GM21529 (cell line): ENCODE measurements around the gene PPM1G.

Experiments
- ATAC-seq: cut with Tn5 transposase; IDR thresholded peaks from one replicate; pipeline ENCODE4 v1.9.1; 2021; ENCODE audit not compliant: unreplicated experiment

PPM1G gene

GRCh38 chr2:27412419-27413152, 3.2 kb upstream of the PPM1G start:
- ATAC-seq, result no peak

DNA sequence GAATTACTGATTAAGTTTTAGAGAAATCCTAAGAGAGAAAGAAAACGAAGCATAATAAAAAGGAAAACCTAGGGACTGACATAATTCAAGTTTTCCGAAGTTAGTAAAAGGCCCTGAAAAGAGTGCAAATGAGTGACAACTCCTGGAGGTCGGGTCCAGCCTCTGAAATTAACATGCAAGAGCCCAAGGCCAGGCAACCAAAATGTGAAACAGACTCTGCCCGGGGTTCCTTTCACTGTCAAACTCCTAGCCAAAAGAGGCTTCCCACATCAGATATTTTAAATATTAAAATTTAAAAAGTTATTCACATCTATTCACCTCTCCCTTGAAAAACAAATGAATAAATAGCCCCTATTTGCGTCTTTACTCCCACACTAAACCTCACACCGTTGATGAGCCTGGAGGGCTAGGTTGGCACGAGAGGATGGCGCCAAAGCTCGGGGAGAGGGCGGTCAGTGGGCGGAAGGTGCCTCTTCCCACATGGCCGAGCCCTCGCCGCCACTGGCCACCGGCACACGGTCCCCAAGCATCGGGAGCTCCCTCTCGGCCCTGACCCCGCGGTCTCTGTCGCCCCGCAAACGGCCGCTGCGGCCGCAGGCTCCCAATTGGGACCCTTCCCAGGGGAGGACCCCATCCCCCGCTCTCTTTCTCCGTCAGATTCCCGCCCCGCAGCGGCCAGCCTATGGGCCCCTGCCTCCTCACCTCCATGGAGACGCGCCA, 630 bp downstream of the PPM1G start:
- peak; percentile 36 for ATAC-seq

GRCh38 chr2:27407798-27408491, 1.4 kb downstream of the PPM1G start:
- no peak for ATAC-seq

DNA sequence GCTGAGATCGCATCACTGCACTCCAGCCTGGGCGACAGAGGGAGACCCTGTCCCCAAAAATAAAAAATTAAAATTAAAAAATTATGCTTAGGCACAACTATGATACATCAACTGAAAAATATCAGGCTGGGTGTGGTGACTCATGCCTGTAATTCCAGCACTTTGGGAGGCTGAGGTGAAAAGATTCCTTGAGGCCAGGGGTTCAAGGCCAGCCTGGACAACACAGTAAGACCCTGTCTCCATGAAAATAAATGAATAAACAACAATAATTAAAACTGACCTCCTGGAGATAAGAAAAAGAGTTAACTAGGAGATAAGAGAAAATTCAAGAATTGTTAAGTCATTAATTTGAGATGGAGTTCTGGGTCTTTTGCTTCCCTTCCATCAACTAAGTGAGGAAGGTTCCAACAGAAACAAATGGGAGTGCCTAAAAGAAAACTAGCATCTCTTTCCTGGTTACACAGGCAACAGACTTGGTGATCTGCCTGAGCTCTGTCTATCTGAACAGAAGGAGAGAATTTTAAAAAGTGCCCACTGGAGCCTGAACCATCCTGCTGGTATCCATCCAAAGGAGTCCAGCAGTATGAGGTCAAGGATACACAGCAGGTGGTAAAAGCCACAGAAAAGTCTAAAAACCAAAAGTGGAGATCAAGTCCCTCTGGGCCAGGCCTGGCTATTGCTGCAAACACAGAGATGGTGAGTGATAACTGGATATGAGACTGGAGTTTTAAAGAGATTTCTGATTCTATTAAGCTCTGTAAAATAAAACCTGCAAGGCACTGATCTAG, 8.8 kb downstream of the PPM1G start:
- ATAC-seq, result no peak

DNA sequence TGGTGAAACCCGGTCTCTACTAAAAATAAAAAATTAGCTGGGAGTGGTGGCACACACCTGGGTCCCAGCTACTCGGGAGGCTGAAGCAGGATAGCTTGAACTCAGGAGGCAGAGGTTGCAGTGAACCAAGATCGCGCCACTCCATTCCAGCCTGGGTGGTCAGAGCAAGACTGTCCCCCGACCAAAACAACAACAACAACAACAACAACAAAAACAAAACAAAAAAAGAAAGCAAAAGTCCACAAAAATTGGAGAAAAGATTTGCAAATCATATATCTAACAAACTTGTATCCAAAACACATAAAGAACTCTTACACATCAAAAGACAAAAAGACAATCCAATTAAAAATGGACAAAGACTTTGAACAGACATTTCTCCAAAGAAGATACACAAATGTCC, 10.4 kb downstream of the PPM1G start:
- no peak for ATAC-seq

DNA sequence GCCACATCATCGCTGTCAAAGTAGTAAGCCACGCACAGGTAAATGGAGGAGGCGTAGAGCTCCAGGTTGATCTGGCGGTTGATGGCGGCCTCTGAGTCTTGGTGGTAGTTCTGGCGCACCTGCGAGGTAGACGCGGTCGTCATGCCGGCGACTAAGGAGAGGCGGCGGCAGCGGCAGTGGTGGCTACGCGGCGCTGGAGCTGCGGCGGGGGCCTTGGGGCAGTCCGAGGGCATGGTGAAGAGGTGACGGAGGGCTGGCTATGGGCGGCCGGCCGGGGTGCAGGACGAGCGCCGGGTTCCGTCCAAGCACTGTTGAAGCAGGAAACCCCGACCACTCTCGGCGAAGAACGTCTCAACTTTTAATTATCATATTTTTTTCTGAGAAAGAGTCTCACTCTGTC, 16.2 kb downstream of the PPM1G start:
- ATAC-seq, result no peak

DNA sequence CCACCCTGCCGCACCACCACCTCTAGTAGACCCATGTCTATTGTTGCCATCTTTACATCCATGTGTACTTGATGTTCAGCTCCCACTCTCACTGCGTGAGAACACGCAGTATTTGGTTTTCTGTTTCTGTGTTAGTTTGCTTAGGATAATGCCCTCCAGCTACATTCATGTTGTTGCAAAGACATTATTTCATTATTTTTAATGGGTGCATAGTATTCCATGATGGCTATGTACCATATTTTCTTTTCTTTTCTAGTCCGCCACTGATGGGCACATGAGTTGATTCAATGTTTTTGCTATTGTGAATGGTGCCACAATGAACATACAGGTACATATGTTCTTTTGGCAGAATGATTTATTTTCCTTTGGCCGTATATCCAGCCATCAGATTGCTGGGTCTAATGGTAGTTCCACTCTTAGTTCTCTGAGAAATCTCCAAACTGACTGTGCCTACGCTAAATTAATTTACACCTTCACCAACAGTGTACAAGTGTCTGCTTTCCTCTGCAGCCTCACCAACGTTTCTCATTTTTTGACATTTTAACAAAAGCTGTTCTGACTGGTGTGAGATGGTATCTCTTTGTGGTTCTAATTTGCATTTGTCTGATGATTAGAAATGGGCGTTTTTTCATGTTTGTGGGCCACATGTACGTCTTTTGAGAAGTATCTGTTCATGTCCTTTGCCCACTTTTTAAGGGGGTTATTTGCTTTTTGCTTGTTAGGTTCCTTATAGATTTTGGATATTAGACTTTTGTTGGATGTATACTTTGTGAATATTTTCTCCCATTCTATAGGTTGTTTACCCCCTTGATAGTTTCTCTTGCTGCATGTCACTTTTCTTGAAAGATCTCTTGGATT, 18.3 kb downstream of the PPM1G start:
- no peak for ATAC-seq

DNA sequence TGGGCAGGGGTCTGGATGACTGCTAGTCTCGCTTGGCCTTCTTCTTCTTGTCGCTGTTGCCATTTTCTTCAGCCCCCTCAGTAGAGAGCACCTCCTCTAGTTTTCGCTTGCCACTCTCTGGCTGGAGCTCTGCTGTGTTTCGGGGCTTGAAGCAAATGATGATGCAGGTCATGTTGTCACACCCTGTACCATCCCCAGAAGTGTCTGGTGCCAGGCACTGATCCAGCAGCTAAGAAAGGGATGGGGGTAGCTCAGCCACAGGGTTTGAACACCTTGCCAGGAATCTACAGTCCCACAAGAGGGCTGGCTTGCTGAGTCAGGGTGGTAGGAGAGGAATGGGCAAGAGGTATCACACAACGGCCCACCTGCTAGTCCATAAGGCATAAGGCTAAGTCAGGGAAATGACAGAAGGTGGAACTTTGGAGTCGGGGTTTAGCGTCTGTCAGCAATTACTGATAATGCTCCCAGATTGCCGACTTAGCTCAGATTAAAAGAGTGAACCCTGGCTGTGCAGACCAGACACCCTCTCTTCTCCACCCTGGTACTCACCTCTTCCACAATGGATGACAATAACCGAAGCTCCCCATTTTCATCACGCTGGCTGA, 27.7 kb downstream of the PPM1G start:
- ATAC-seq, result no peak

DNA sequence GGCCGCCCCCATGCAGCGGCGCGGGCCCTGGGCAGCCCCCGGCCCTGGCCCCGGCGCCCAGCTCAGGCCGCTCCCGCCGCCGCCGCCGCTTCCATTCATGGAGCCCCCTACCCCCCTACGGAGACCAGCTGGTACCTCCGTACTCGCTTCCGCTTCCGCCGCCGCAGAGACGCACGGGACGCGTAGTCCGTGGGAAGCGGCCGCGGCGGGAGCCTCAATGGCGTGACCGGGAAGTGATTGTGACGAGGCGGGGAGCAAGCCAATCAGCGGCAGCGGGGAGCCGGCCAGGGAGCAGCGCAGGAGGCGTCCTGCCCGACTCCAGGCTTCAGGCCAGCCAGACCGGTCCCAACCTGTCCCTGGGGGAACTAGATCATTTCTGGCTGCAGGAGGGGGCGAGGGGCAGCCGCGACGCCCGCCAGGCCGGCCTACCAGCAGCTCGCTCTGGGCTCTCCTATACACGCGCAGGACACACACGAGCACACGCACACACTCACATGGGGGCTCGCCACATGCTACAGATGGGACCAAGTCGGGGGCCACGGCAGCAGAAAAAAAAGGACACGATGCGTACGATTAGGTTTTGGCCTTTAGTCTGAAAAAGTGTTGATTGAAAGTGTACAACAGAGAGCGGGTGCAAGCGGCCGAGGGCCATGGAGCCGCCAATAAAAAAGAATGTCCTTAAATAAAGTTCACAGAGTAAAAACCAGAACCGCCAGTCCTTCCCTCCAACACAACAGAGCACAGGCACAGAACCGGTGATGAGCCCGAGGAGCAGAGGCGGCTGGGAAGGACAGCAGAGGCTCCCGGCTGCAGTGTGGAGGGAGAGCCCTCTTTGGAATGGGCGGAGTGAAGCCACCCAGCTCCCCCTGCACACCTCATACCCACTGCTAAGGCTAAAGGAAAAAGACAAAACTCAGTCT, 28.5 kb downstream of the PPM1G start, which contains the start of gene ZNF513:
Gene ZNF513, minus strand, starts transcription at position 109 of the 920 bp plus-strand sequence. CDS start 208 bp downstream, outside the sequence.
- ATAC-seq, result peak; percentile 87

- ATAC-seq, result peak; percentile 24
These were observed 29.4 kb downstream of the PPM1G start for GRCh38 chr2:27379836-27380625.

GRCh38 chr2:27379383-27379835, 30.0 kb downstream of the PPM1G start:
- no peak for ATAC-seq

DNA sequence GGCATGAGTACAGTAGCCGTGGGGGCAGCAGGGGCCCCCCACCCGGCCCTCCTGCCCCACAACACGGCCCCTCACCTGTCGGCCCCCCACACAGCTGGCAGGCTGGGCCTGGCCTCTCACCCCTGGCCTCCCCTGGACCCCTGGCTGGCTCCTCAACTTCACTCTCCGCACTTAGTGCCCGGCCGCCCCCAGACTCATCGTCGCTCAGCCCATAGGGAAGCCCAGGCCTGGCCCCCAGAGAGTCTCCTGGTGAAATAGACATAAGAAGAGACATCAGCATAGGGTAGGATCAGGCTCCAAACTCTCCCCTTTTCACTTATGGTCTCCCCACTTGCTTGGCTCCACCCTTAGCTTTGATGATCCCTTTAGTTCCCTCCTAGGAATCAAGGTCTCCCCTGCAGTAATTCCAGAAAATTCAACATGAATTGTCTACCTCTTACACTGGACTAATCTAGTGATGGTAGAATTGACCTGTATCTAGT, 30.5 kb downstream of the PPM1G start:
- no peak for ATAC-seq

GRCh38 chr2:27378096-27378808, 31.1 kb downstream of the PPM1G start:
- no peak for ATAC-seq

DNA sequence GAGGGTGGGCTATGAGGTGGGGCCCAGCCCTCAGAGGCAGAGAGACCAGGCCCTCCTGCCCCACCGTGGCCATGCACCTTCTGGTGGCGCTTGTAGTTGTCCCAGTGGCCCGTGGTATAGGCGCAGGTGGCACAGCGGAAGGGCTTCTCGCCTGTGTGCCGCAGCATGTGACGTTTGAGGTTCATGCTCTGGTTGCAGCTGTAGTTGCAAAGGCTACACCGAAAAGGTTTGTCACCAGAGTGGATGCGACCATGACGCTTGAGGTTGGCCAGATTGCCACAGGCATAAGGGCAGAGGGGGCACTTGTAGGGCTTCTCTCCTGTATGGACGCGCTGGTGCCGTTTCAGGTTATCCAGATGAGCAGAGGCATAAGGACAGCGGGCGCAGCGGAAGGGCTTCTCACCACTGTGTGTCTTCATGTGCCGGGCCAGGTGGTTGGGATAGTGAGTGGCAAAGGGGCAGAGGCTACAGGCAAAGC, 31.7 kb downstream of the PPM1G start:
- no peak for ATAC-seq

DNA sequence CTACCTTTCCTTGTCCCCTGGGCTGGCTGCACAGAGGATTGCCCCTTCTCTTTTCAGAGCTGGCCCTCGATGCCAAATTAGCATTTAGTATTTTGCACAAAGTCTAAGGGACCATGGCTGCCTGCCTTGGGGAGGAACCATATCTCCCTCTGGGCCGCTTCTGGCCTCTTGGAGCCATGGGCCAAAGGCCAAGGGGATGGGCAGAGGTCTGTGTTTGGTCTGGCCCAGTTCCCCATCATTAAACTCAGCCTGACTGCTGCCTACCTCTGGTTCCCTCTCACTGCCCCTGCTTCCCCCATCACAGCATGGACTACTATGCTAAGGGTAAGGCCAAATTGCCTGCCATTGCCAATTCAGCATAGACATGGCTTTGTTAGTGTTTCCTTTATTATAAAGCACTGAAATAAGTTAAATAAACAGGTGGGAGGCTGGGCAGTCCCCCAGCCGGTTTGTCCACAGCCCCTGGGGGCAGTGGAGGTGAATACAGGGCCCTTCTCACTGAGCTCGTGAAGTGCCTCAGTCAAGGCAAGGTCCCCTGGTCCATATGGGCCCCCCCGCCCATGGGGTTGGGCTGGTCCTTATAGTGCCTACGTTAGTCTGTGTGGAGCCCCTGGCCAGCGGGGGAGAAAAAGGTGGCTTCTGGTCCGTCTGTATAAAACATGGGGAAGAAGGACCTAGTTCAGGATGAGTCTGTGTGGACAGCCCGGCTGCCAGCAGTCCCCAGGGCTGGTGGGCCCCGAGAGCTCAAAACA, 32.3 kb downstream of the PPM1G start:
- no peak for ATAC-seq
